Measurements from ENCODE around the gene SOX5. TPM values are rescaled to one million over a fixed set of nuclear protein-coding genes. Genes with fewer than 3 reads are reported as not detected.
A peak's percentile ranks its signal among the peaks of the same experiment; 100 is the strongest.

SOX5 gene
- polyA plus RNA-seq, 1 donor = 3.5 TPM

GRCh38 chr12:23670684-23671083 is 278.8 kb downstream of the SOX5 start:
- Histone ChIP-seq H3K4me3 (ENCODE audit: low read length) (no peak overlapping the region), H3K27me3 (ENCODE audit: control insufficient read depth, insufficient read depth, low read length) (no peaks in the 10 kb centered on the region), H3K9me3 (ENCODE audit: control insufficient read depth, low read depth, low read length) (no peaks in the 10 kb centered on the region), H3K4me1 (ENCODE audit: control insufficient read depth, insufficient read depth, low read length) (no peaks in the 10 kb centered on the region), H3K27ac (ENCODE audit: low read length) (no peak overlapping the region), H3K36me3 (ENCODE audit: control insufficient read depth, insufficient read depth, low read length) (no peaks in the 10 kb centered on the region)
- no peak for DNase-seq
- WGBS (ENCODE audit: insufficient coverage, low lambda C conversion rate) = 100% methylated on average over 1 of the region's 2 CpGs

- WGBS (ENCODE audit: insufficient coverage, low lambda C conversion rate) = 95% methylated on average over 2 of the region's 6 CpGs
- no peak for DNase-seq
- Histone ChIP-seq H3K27me3 (ENCODE audit: control insufficient read depth, insufficient read depth, low read length) (no peaks in the 10 kb centered on the region), H3K4me3 (ENCODE audit: low read length) (no peak overlapping the region), H3K27ac (ENCODE audit: low read length) (no peak overlapping the region), H3K4me1 (ENCODE audit: control insufficient read depth, insufficient read depth, low read length) (no peaks in the 10 kb centered on the region), H3K36me3 (ENCODE audit: control insufficient read depth, insufficient read depth, low read length) (no peaks in the 10 kb centered on the region), H3K9me3 (ENCODE audit: control insufficient read depth, low read depth, low read length) (no peaks in the 10 kb centered on the region)
Observed at GRCh38 chr12:23669691-23670090, 279.8 kb downstream of the SOX5 start.

GRCh38 chr12:23666866-23667265 is 282.6 kb downstream of the SOX5 start:
- 33% methylated on average over 4 of the region's 5 CpGs for WGBS (ENCODE audit: insufficient coverage, low lambda C conversion rate)
- H3K4me3 ChIP-seq (ENCODE audit: low read length) = no peak overlapping the region
- H3K27me3 ChIP-seq (ENCODE audit: control insufficient read depth, insufficient read depth, low read length) = no peaks in the 10 kb centered on the region
- no peak overlapping the region for H3K27ac ChIP-seq (ENCODE audit: low read length)
- DNase-seq = no peak
- H3K36me3 ChIP-seq (ENCODE audit: control insufficient read depth, insufficient read depth, low read length) = no peaks in the 10 kb centered on the region
- no peaks in the 10 kb centered on the region for H3K9me3 ChIP-seq (ENCODE audit: control insufficient read depth, low read depth, low read length)
- no peaks in the 10 kb centered on the region for H3K4me1 ChIP-seq (ENCODE audit: control insufficient read depth, insufficient read depth, low read length)

GRCh38 chr12:23662966-23663365 is 286.5 kb downstream of the SOX5 start:
- no CpG with 5 or more reads among the region's 3 CpGs for WGBS (ENCODE audit: insufficient coverage, low lambda C conversion rate)
- Histone ChIP-seq H3K4me3 (ENCODE audit: low read length) (no peak overlapping the region), H3K27ac (ENCODE audit: low read length) (no peak overlapping the region), H3K4me1 (ENCODE audit: control insufficient read depth, insufficient read depth, low read length) (no peaks in the 10 kb centered on the region), H3K9me3 (ENCODE audit: control insufficient read depth, low read depth, low read length) (no peaks in the 10 kb centered on the region), H3K27me3 (ENCODE audit: control insufficient read depth, insufficient read depth, low read length) (no peaks in the 10 kb centered on the region), H3K36me3 (ENCODE audit: control insufficient read depth, insufficient read depth, low read length) (no peaks in the 10 kb centered on the region)
- DNase-seq = no peak

- WGBS (ENCODE audit: insufficient coverage, low lambda C conversion rate) = 74% methylated on average over 5 of the region's 6 CpGs
- H3K27ac ChIP-seq (ENCODE audit: low read length) = no peak overlapping the region
- no peaks in the 10 kb centered on the region for H3K9me3 ChIP-seq (ENCODE audit: control insufficient read depth, low read depth, low read length)
- H3K4me3 ChIP-seq (ENCODE audit: low read length) = no peak overlapping the region
- no peaks in the 10 kb centered on the region for H3K4me1 ChIP-seq (ENCODE audit: control insufficient read depth, insufficient read depth, low read length)
- DNase-seq = no peak
- no peaks in the 10 kb centered on the region for H3K36me3 ChIP-seq (ENCODE audit: control insufficient read depth, insufficient read depth, low read length)
- no peaks in the 10 kb centered on the region for H3K27me3 ChIP-seq (ENCODE audit: control insufficient read depth, insufficient read depth, low read length)
Observed at GRCh38 chr12:23659131-23659530, 290.3 kb downstream of the SOX5 start.

GRCh38 chr12:23657598-23657997 is 291.9 kb downstream of the SOX5 start:
- H3K4me3 ChIP-seq (ENCODE audit: low read length) = no peak overlapping the region
- WGBS (ENCODE audit: insufficient coverage, low lambda C conversion rate) = no CpG with 5 or more reads among the region's 1 CpG
- H3K36me3 ChIP-seq (ENCODE audit: control insufficient read depth, insufficient read depth, low read length) = no peaks in the 10 kb centered on the region
- no peak overlapping the region for H3K27ac ChIP-seq (ENCODE audit: low read length)
- DNase-seq = no peak
- H3K9me3 ChIP-seq (ENCODE audit: control insufficient read depth, low read depth, low read length) = no peaks in the 10 kb centered on the region
- no peaks in the 10 kb centered on the region for H3K27me3 ChIP-seq (ENCODE audit: control insufficient read depth, insufficient read depth, low read length)
- H3K4me1 ChIP-seq (ENCODE audit: control insufficient read depth, insufficient read depth, low read length) = no peaks in the 10 kb centered on the region

GRCh38 chr12:23655884-23656283 is 293.6 kb downstream of the SOX5 start:
- 60% methylated on average over 1 of the region's 1 CpG for WGBS (ENCODE audit: insufficient coverage, low lambda C conversion rate)
- Histone ChIP-seq H3K27me3 (ENCODE audit: control insufficient read depth, insufficient read depth, low read length) (no peaks in the 10 kb centered on the region), H3K4me1 (ENCODE audit: control insufficient read depth, insufficient read depth, low read length) (no peaks in the 10 kb centered on the region), H3K9me3 (ENCODE audit: control insufficient read depth, low read depth, low read length) (no peaks in the 10 kb centered on the region), H3K27ac (ENCODE audit: low read length) (no peak overlapping the region), H3K4me3 (ENCODE audit: low read length) (no peak overlapping the region), H3K36me3 (ENCODE audit: control insufficient read depth, insufficient read depth, low read length) (no peaks in the 10 kb centered on the region)
- no peak for DNase-seq

- H3K27me3 ChIP-seq (ENCODE audit: control insufficient read depth, insufficient read depth, low read length) = no peaks in the 10 kb centered on the region
- no peaks in the 10 kb centered on the region for H3K9me3 ChIP-seq (ENCODE audit: control insufficient read depth, low read depth, low read length)
- H3K4me1 ChIP-seq (ENCODE audit: control insufficient read depth, insufficient read depth, low read length) = no peaks in the 10 kb centered on the region
- H3K4me3 ChIP-seq (ENCODE audit: low read length) = no peak overlapping the region
- 100% methylated on average over 1 of the region's 4 CpGs for WGBS (ENCODE audit: insufficient coverage, low lambda C conversion rate)
- H3K27ac ChIP-seq (ENCODE audit: low read length) = no peak overlapping the region
- H3K36me3 ChIP-seq (ENCODE audit: control insufficient read depth, insufficient read depth, low read length) = no peaks in the 10 kb centered on the region
- no peak for DNase-seq
Observed at GRCh38 chr12:23655112-23655511, 294.4 kb downstream of the SOX5 start.

GRCh38 chr12:23648546-23648945 is 300.9 kb downstream of the SOX5 start:
- Histone ChIP-seq H3K9me3 (ENCODE audit: control insufficient read depth, low read depth, low read length) (no peaks in the 10 kb centered on the region), H3K4me1 (ENCODE audit: control insufficient read depth, insufficient read depth, low read length) (no peaks in the 10 kb centered on the region), H3K36me3 (ENCODE audit: control insufficient read depth, insufficient read depth, low read length) (no peaks in the 10 kb centered on the region), H3K4me3 (ENCODE audit: low read length) (no peak overlapping the region), H3K27ac (ENCODE audit: low read length) (no peak overlapping the region), H3K27me3 (ENCODE audit: control insufficient read depth, insufficient read depth, low read length) (no peaks in the 10 kb centered on the region)
- DNase-seq = no peak
- 100% methylated on average over 1 of the region's 1 CpG for WGBS (ENCODE audit: insufficient coverage, low lambda C conversion rate)

- Histone ChIP-seq H3K4me3 (ENCODE audit: low read length) (no peak overlapping the region), H3K27me3 (ENCODE audit: control insufficient read depth, insufficient read depth, low read length) (no peaks in the 10 kb centered on the region), H3K36me3 (ENCODE audit: control insufficient read depth, insufficient read depth, low read length) (no peaks in the 10 kb centered on the region), H3K27ac (ENCODE audit: low read length) (no peak overlapping the region), H3K4me1 (ENCODE audit: control insufficient read depth, insufficient read depth, low read length) (no peaks in the 10 kb centered on the region), H3K9me3 (ENCODE audit: control insufficient read depth, low read depth, low read length) (no peaks in the 10 kb centered on the region)
- peak; percentile 5 to 34 for DNase-seq
- WGBS (ENCODE audit: insufficient coverage, low lambda C conversion rate) = 80% methylated on average over 1 of the region's 4 CpGs
Observed at GRCh38 chr12:23640754-23641153, 308.7 kb downstream of the SOX5 start.

GRCh38 chr12:23634344-23634743 is 315.1 kb downstream of the SOX5 start:
- no peaks in the 10 kb centered on the region for H3K9me3 ChIP-seq (ENCODE audit: control insufficient read depth, low read depth, low read length)
- WGBS (ENCODE audit: insufficient coverage, low lambda C conversion rate) = 100% methylated on average over 1 of the region's 2 CpGs
- no peaks in the 10 kb centered on the region for H3K4me1 ChIP-seq (ENCODE audit: control insufficient read depth, insufficient read depth, low read length)
- DNase-seq = no peak
- no peak overlapping the region for H3K4me3 ChIP-seq (ENCODE audit: low read length)
- no peaks in the 10 kb centered on the region for H3K36me3 ChIP-seq (ENCODE audit: control insufficient read depth, insufficient read depth, low read length)
- H3K27ac ChIP-seq (ENCODE audit: low read length) = no peak overlapping the region
- no peaks in the 10 kb centered on the region for H3K27me3 ChIP-seq (ENCODE audit: control insufficient read depth, insufficient read depth, low read length)
